Hepatocyte (in vitro differentiated cells): ENCODE data around the gene ADAMTS12.

Source experiments
- EZH2 ChIP-seq: fragments of 200-600 bp; sonication (generic); IDR thresholded peaks from 2 replicates; pipeline ENCODE4 v1.6.1; 2016; ENCODE audit warnings: antibody characterized with exemption, mild to moderate bottlenecking, borderline replicate concordance
- EZH2phosphoT487 ChIP-seq: fragments of 200-600 bp; sonication (generic); IDR thresholded peaks from one replicate; pipeline ENCODE4 v1.6.1; 2018; ENCODE audit warnings: antibody characterized with exemption, mild to moderate bottlenecking, low read depth, moderate library complexity; ENCODE audit not compliant: unreplicated experiment, severe bottlenecking
- TF ChIP-seq, protein P1 (sequence below): fragments of 200-600 bp; sonication (generic); IDR thresholded peaks from 2 replicates; pipeline ENCODE4 v1.5.1; 2016; ENCODE audit warnings: antibody characterized with exemption, mild to moderate bottlenecking; ENCODE audit not compliant: poor library complexity

DNA sequence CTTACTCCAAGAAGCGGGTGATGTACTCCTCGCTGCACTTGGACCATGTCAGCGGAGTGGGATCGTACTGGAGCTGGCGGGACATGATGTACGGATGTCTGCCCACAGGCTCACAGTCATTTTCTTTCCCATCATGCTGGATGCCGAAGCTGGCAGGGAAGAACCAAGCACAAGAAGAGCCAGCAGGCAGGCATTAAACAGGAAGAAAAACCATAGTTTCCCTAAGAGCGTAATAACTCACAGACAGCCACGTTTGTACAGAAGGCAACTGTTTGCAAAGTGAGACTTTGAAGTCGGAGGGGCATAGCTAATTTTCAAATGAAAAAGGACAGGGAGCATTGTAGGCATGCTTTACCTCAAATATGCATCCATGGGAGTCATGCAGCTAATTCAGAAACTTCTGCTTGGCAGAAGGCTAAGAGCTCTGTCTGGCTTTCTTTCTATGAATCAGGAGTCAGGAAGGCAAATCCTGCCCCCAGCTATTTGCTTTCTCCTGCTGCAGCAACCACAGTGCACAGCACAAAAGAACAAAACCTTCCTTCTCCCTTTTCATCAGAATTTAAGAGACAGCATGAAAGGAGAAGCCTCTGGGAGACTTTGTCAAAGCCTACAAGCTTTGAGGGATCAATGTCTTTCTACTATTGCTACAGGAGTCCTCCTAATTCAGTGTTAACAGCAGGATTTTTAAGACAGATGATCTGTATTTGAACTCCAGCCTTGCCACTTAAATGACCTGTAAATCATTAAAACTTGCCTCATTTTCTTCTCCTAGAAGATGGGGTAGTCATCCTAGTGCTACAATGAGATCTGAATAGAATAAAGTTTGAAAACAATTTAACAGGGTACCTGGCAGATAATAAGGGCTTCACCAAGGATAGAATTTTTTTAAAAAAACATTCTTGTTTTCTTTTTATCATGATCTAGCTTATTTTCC, 242.0 kb downstream of the ADAMTS12 start:
- TF ChIP-seq EZH2 (no peak), EZH2phosphoT487 (no peak)
- TF ChIP-seq, protein P1, sequence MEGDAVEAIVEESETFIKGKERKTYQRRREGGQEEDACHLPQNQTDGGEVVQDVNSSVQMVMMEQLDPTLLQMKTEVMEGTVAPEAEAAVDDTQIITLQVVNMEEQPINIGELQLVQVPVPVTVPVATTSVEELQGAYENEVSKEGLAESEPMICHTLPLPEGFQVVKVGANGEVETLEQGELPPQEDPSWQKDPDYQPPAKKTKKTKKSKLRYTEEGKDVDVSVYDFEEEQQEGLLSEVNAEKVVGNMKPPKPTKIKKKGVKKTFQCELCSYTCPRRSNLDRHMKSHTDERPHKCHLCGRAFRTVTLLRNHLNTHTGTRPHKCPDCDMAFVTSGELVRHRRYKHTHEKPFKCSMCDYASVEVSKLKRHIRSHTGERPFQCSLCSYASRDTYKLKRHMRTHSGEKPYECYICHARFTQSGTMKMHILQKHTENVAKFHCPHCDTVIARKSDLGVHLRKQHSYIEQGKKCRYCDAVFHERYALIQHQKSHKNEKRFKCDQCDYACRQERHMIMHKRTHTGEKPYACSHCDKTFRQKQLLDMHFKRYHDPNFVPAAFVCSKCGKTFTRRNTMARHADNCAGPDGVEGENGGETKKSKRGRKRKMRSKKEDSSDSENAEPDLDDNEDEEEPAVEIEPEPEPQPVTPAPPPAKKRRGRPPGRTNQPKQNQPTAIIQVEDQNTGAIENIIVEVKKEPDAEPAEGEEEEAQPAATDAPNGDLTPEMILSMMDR = no peak
